Left ventricle myocardium superior (tissue), 1 donor: ENCODE data around the gene ARG2. TPM values are rescaled to one million over a fixed set of nuclear protein-coding genes. Genes with fewer than 3 reads are reported as not detected.

Experiments
- ATAC-seq: fragments of 200-7000 bp; cut with Tn5 transposase; one replicate; pipeline ENCODE4 v1.9.1; 2020; ENCODE audit warnings: mild to moderate bottlenecking, moderate library complexity
- DNase-seq: peaks from one replicate; pipeline ENCODE4 v3.0.0-alpha.2; 2020
- intact Hi-C: fragments of 100-400 bp; cut with micrococcal nuclease; formaldehyde crosslinking; loops from one replicate; pipeline ENCODE4 v1.11.0; 2022
- total RNA-seq: library from RNA; stranded (reverse); fragmentation: NEBNext Ultra II Directional; extraction: Animal tissue kit (Norgen Biotek cat#: 25700); gene quantifications from one replicate; pipeline ENCODE4 v1.2.1, GENCODE V29; 2021
- donor health status: DM: no; HTN: yes; CAD: no; lungs with severe emphysema.

ARG2 gene
- total RNA-seq, 1 donor from 2014 or later = 0.99 TPM

DNA sequence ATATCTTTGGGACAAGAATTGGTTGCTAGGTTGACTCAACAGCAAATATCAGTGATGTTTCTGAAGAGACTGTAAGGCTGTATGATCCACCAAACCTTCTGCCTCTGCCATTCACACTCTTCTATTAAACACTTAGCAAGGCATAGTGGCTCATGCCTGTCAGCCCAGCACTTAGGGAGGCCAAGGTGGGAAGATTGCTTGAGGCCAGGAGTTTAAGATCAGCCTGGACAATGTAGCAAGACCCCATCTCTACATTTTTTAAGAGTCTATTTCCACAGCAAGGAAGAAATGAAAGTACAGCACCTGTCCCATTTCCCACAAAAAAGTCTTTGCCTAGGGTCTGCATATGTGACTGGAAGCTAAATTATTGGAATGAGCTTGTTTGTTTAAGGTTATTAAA, 7.8 kb downstream of the ARG2 start:
- DNase-seq (no peak), ATAC-seq (no peak)
- intact Hi-C loops = no loop called here

DNA sequence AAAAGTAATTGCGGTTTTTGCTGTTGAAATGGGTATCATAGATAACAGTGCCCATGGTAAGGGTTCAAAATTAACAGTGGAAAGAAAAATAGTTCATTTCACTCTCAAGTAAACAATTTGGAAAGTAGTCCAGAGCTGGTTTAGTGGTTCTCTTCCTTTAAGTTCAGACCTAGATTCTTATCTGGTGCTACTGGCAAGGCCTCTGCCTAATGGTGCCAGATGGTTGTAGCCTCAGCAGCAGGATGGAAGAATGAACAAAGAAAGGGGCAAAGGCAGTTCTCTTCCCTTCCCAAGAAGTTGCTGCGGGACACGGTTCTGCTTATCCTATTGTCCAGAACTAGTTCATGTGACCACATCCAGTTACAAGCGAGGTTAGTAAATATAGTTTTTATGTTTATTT, 10.5 kb downstream of the ARG2 start:
- no peak for ATAC-seq
- DNase-seq = no peak
- intact Hi-C loops = no loop called here

DNA sequence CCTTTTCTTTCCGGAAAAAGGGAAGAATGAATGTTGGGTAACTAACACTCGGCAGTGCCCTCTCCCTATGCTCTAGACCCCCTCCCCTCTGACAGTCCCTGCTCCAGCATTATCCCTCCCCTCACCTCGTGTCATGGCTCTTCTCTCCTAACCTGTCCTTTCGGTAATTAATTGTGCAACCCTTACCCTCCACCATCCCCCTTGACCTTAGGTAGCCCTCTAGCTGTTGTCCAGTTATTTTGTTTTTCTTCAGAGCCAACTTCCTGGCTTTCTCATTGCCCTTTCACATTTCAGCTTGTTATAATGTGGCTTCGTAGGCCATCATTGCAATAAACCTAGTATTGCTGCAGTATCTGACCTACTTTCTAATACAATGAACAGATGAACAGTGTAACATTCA, 11.2 kb downstream of the ARG2 start:
- ATAC-seq (no peak), DNase-seq (no peak)
- intact Hi-C loops = no loop called here

DNA sequence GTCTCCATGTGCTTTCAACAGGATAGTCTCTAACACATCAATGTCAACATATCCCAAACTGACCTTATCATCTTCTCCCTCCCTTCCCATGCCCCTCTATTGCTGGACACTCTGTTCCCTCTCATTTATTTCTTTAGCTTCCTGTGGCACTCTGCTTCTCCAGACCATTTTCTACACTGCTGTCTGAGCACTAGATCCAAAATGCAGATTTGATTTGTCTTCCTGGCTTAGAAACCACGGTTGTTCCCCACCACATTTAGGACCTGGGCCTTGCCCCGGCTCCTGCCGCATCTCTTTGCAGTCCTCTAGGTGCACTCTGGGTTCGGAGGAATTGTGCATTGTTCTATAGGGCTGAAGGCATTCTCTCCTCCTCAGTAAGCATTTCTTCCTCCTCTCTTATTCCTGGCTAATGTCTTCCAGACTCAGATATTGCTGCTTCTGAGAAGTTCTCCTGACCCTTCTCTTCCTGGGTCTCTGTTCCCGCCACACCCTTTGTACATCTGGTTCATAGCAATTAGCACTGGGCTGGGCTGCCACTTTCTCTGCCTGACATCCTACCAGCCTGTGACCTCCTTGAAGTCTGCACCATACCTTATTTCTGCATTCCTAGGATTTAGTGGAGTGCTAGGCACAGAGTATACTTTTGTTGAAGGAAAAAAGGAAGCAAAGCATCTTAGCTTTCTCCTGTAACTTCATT, 13.9 kb downstream of the ARG2 start:
- DNase-seq = no peak
- intact Hi-C loops = no loop called here
- ATAC-seq = no peak

DNA sequence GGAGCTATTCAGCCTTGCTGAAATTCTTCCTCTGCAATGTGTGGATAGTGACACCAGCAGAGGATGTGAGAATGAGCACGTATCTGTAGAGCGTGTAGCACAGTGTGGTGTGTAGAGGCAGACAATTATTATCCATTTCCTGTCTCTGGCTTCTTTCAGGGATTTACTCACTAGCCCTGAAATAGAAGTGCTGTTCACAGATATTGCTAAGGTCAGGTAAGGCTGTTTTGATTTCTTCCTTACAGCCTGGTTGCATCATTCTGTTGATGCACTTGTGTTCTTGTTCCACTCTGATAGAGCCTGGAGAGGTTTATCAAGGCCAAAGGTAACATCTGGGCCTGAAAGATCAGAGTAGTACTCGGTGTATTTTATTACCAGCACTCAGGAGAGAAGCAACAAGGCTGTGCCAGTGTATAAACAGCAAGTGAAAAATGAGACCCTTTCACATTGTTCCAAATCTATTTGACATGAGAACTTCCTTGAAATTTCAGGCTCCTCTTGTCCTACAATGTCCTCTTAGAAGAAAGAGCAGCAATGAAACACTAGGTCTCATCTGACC, 16.7 kb downstream of the ARG2 start:
- DNase-seq (no peak), ATAC-seq (peak; percentile 97)
- intact Hi-C loops = no loop called here

- no peak for ATAC-seq
- intact Hi-C loops = no loop called here
- DNase-seq = no peak
Measured at GRCh38 chr14:67638642-67639041, 18.9 kb downstream of the ARG2 start.

DNA sequence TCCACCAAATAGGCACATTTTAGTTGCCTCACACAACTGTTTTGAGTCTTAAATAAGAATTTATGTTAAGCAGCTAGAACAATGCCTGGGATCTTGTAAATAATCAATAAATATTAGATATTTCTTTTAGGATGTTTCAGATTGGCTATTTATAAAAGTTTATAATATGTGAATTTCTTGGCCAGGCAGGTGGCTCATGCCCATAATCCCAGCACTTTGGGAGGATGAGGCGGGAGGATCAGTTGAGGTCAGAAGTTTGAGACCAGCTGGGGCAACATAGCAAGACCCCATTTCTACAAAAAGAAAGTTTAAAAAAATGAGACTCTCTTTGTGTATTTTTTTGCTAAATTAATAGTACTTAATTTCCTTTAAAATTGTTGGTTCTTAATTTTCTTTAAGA, 21.8 kb downstream of the ARG2 start:
- intact Hi-C loops = no loop called here
- no peak for DNase-seq
- ATAC-seq = no peak

- ATAC-seq (no peak), DNase-seq (no peak)
- intact Hi-C loops = no loop called here
Measured at GRCh38 chr14:67641902-67642749, 22.4 kb downstream of the ARG2 start.

GRCh38 chr14:67643713-67644112, 24.0 kb downstream of the ARG2 start:
- ATAC-seq (no peak), DNase-seq (no peak)
- intact Hi-C loops = no loop called here

- intact Hi-C loops = no loop called here
- peak; percentile 66 for ATAC-seq
- no peak for DNase-seq
Measured at GRCh38 chr14:67644428-67644827, 24.7 kb downstream of the ARG2 start.

DNA sequence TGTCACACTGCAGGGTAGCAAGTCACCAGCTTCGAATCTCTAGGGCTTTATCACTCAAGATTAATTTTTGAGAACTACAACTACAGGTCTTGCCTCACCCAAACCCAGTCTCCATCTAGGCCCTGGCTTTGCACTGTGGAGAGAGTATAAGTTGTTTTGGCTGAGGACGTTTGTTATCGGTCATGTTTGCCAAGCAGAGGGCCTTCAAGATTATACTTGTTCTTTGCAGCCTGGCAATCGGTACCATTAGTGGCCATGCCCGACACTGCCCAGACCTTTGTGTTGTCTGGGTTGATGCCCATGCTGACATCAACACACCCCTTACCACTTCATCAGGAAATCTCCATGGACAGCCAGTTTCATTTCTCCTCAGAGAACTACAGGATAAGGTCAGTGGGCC, 25.7 kb downstream of the ARG2 start:
- ATAC-seq = peak; percentile 89
- intact Hi-C loops = no loop called here
- peak; percentile 30 for DNase-seq

GRCh38 chr14:67646131-67646530, 26.4 kb downstream of the ARG2 start:
- DNase-seq = no peak
- no peak for ATAC-seq
- intact Hi-C loops = no loop called here

- DNase-seq (no peak), ATAC-seq (no peak)
- intact Hi-C loops = no loop called here
Measured at GRCh38 chr14:67650151-67650550, 30.4 kb downstream of the ARG2 start.

DNA sequence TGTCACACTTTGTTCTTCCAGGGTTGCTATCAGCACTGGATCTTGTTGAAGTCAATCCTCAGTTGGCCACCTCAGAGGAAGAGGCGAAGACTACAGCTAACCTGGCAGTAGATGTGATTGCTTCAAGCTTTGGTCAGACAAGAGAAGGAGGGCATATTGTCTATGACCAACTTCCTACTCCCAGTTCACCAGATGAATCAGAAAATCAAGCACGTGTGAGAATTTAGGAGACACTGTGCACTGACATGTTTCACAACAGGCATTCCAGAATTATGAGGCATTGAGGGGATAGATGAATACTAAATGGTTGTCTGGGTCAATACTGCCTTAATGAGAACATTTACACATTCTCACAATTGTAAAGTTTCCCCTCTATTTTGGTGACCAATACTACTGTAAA, 31.0 kb downstream of the ARG2 start:
- ATAC-seq = no peak
- intact Hi-C loops = no loop called here
- DNase-seq = no peak

DNA sequence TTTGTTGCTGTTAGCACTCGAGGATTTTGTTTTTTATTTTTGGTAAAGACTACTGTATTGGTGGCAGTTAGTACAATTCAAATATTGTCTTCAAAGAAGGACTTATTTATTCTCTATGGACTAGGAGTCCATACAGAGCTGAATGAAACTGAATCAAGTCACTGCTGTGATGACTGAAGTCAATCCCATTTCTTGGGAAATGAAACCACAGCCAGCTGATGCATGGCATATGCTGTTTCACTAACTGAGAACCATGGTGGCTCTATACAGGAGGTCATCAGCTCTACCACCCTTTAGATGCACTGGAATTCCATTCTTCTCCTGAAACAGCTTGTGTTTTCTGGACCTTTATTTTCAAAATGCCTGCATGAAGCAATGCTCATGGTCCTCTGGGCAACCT, 32.5 kb downstream of the ARG2 start:
- ATAC-seq = no peak
- intact Hi-C loops = no loop called here
- DNase-seq = no peak

- no peak for DNase-seq
- ATAC-seq = no peak
- intact Hi-C loops = no loop called here
Measured at GRCh38 chr14:67653651-67654280, 34.0 kb downstream of the ARG2 start.

DNA sequence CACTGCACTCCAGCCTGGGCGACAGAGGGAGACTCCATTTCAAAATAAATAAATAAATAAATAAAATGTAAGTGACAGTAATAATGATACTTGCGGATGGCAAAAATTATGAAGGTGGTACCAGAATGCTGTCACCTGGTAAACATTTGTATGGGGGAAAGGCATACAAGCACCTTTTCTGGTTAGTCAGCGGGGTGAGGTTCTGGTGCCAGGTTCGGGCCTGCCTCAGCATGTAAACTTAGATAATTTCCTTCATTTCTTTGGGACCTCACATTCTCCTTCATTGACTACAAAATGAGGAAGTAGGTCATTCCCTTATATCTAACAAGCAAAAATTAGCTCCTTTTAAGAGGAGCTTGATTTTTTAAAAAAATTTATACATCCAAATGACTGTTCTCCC, 43.9 kb downstream of the ARG2 start:
- intact Hi-C loops = no loop called here
- no peak for DNase-seq
- ATAC-seq = no peak

GRCh38 chr14:67665868-67666267, 46.1 kb downstream of the ARG2 start:
- intact Hi-C loops = loop anchor here (5.0 kb wide), 1 partner anchor 49 kb away; the partner anchor contains the start of gene ARG2
- DNase-seq (no peak), ATAC-seq (no peak)

GRCh38 chr14:67666750-67667449, 47.2 kb downstream of the ARG2 start:
- no peak for DNase-seq
- intact Hi-C loops = loop anchor here (5.0 kb wide), 1 partner anchor 50 kb away; the partner anchor contains the start of gene ARG2

More at GRCh38 chr14:67666750-67667449, 47.2 kb downstream of the ARG2 start:
- ATAC-seq = peak; percentile 72
